ENCODE results near the gene AVL9. TPM values are rescaled to one million over a fixed set of nuclear protein-coding genes. Genes with fewer than 3 reads are reported as not detected.

AVL9 gene
- total and polyA plus RNA-seq, 9 of the 15 experiments (the other 6 are each of a cell fraction or from before 2014, with no cell fraction given), result 6.4 to 66.2 (median 30.1) TPM

DNA sequence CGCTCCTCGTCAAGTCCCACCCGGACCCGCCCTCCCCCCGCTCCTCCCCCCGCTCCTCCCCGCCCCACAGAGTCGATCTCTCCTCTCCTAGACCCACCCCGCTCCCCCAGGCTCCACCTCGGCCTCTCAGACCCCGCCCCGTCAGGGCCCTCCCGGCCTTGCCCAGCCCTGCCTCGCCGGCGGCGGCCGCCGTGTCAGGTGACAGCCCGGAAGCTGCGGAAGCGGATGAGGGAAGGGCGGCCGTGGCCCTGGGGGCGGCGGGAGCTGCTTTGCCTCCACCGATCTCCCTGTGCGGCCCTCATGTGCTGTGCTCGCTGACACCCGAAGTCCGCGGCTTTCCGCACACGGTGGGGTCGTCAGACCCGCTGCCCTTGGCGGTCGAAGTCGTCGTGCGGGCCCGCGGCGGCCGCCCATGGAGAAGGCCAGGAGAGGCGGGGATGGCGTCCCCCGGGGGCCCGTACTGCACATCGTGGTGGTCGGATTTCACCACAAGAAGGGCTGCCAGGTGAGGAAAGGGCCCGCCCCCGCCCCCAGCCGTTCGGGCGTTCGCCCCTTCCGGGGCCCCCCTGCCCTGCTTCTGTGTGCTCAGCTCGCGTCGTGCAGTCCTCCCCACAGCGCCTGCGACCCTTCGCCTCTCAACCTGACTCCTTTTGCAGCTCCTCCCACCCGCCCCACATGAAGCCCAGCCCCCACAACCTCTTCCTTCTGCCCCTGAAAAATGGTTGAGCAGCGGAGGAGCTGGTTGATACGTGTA lies at the start of gene AVL9 (continued):
- TF ChIP-seq, protein P1, sequence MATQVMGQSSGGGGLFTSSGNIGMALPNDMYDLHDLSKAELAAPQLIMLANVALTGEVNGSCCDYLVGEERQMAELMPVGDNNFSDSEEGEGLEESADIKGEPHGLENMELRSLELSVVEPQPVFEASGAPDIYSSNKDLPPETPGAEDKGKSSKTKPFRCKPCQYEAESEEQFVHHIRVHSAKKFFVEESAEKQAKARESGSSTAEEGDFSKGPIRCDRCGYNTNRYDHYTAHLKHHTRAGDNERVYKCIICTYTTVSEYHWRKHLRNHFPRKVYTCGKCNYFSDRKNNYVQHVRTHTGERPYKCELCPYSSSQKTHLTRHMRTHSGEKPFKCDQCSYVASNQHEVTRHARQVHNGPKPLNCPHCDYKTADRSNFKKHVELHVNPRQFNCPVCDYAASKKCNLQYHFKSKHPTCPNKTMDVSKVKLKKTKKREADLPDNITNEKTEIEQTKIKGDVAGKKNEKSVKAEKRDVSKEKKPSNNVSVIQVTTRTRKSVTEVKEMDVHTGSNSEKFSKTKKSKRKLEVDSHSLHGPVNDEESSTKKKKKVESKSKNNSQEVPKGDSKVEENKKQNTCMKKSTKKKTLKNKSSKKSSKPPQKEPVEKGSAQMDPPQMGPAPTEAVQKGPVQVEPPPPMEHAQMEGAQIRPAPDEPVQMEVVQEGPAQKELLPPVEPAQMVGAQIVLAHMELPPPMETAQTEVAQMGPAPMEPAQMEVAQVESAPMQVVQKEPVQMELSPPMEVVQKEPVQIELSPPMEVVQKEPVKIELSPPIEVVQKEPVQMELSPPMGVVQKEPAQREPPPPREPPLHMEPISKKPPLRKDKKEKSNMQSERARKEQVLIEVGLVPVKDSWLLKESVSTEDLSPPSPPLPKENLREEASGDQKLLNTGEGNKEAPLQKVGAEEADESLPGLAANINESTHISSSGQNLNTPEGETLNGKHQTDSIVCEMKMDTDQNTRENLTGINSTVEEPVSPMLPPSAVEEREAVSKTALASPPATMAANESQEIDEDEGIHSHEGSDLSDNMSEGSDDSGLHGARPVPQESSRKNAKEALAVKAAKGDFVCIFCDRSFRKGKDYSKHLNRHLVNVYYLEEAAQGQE (IDR thresholded peaks at IDR 0.05; ENCODE audit: borderline replicate concordance), result peak; percentile 53
- TF ChIP-seq, protein P1 (CRISPR knock-in tag; IDR thresholded peaks at IDR 0.05; ENCODE audit: low read depth), result peak; percentile 49; the same call in 1 of the 2 replicates
- TF ChIP-seq U2AF1 (optimal IDR thresholded peaks at IDR 0.05; ENCODE audit: low read depth, low read length), result peak; percentile 76
- TF ChIP-seq, protein P2, sequence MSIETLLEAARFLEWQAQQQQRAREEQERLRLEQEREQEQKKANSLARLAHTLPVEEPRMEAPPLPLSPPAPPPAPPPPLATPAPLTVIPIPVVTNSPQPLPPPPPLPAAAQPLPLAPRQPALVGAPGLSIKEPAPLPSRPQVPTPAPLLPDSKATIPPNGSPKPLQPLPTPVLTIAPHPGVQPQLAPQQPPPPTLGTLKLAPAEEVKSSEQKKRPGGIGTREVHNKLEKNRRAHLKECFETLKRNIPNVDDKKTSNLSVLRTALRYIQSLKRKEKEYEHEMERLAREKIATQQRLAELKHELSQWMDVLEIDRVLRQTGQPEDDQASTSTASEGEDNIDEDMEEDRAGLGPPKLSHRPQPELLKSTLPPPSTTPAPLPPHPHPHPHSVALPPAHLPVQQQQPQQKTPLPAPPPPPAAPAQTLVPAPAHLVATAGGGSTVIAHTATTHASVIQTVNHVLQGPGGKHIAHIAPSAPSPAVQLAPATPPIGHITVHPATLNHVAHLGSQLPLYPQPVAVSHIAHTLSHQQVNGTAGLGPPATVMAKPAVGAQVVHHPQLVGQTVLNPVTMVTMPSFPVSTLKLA (conservative IDR thresholded peaks at IDR 0.05), result peak; percentile 32 to 78
- TF ChIP-seq MAZ (CRISPR knock-in tag; conservative IDR thresholded peaks at IDR 0.05 in 1 of 2, IDR thresholded peaks at IDR 0.05 in 1 of 2), result peak; percentile 83 to 91; a peak in 3 of 4 replicates
- TF ChIP-seq NEUROD1 (IDR thresholded peaks at IDR 0.05; ENCODE audit: borderline replicate concordance, low read depth, low read length, partially characterized antibody), result peak; percentile 39
- peak; percentile 70; the same call in 1 of the 2 replicates for TF ChIP-seq ZBTB17 (CRISPR knock-in tag; IDR thresholded peaks at IDR 0.05)
- TF ChIP-seq ZBTB8A (IDR thresholded peaks at IDR 0.05; ENCODE audit: partially characterized antibody), result no peak
- TF ChIP-seq NRF1 (conservative IDR thresholded peaks at IDR 0.05 in 1 of 2, IDR thresholded peaks at IDR 0.05 in 1 of 2), result peak in 1 of 2 experiments; percentile 30; a peak in 2 of 4 replicates
- peak; percentile 36; the same call in 1 of the 2 replicates for TF ChIP-seq SMAD4 (CRISPR knock-in tag; conservative IDR thresholded peaks at IDR 0.05)
- TF ChIP-seq WHSC1 (IDR thresholded peaks at IDR 0.05; ENCODE audit: low read length), result no peak
- peak; percentile 97 for TF ChIP-seq PHF8 (IDR thresholded peaks at IDR 0.05; ENCODE audit: borderline replicate concordance, low read length)
- TF ChIP-seq CXXC5 (CRISPR knock-in tag; IDR thresholded peaks at IDR 0.05), result peak; percentile 88
- TF ChIP-seq ZNF699 (CRISPR knock-in tag; IDR thresholded peaks at IDR 0.05; ENCODE audit: insufficient replicate concordance), result no peak
- TF ChIP-seq, protein P3, sequence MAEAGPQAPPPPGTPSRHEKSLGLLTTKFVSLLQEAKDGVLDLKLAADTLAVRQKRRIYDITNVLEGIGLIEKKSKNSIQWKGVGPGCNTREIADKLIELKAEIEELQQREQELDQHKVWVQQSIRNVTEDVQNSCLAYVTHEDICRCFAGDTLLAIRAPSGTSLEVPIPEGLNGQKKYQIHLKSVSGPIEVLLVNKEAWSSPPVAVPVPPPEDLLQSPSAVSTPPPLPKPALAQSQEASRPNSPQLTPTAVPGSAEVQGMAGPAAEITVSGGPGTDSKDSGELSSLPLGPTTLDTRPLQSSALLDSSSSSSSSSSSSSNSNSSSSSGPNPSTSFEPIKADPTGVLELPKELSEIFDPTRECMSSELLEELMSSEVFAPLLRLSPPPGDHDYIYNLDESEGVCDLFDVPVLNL (CRISPR knock-in tag; IDR thresholded peaks at IDR 0.05; ENCODE audit: low read depth), result 0 out of 2 replicates have a peak, but pooled peaks have one; percentile 35
- no peak for TF ChIP-seq CC2D1A (IDR thresholded peaks at IDR 0.05)

All from K562 (cell line).